ENCODE data around the gene TRIM31.

DNA sequence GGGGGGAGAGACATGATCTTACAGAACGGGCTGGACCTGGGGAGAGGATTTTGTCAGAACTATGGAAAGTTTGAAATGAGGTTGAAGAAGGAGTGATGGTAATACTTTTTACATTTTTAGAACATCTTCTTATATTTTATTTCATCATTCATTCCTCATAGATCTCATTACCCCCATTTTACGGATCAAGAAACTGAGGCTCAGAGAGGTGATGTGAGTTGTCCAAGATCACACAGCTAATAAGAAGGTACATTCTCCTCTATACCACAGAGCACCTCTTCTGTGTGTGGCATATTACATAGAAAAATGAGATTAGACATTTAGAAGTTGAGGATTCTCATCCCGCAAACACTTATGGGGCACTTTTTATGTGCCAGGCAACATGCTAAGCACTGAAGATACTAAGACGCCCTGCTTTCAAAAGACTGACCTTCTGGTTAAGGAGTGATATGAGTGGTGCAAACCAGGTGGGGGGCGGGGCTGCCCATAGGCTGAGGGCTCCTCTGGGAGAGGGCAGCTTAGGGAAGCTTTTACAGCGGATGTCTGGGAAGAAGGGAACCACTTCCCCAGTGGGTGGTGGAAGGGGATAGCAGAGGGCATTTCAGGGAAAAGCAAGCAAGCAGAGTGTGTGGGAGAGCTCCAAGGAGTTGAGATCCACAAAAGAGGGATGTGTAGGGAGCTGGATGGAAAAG, 19.9 kb downstream of the TRIM31 start:
- TF ChIP-seq, protein P1, sequence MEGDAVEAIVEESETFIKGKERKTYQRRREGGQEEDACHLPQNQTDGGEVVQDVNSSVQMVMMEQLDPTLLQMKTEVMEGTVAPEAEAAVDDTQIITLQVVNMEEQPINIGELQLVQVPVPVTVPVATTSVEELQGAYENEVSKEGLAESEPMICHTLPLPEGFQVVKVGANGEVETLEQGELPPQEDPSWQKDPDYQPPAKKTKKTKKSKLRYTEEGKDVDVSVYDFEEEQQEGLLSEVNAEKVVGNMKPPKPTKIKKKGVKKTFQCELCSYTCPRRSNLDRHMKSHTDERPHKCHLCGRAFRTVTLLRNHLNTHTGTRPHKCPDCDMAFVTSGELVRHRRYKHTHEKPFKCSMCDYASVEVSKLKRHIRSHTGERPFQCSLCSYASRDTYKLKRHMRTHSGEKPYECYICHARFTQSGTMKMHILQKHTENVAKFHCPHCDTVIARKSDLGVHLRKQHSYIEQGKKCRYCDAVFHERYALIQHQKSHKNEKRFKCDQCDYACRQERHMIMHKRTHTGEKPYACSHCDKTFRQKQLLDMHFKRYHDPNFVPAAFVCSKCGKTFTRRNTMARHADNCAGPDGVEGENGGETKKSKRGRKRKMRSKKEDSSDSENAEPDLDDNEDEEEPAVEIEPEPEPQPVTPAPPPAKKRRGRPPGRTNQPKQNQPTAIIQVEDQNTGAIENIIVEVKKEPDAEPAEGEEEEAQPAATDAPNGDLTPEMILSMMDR (IDR thresholded peaks at IDR 0.05; ENCODE audit: low read depth, low read length, poor library complexity, severe bottlenecking), result no peak
- TF ChIP-seq EZH2phosphoT487 (IDR thresholded peaks at IDR 0.05; ENCODE audit: borderline replicate concordance, low read length), result no peak

All from DOHH2 (cell line).